Heart left ventricle (tissue), 13 donors: Measurements from ENCODE around the gene DNAJC8.

ENCODE experiments used
- POLR2A ChIP-seq, 2 donors: fragments of 450-650 bp; IDR thresholded peaks; one replicate each; pipeline ENCODE4 v1.6.1; 2017; ENCODE audit warnings: antibody characterized with exemption in 2 of 2, mild to moderate bottlenecking in 2 of 2, moderate library complexity in 2 of 2
- TF ChIP-seq, protein P1 (sequence below), 12 donors: fragments of 200-600 bp; sonication (generic) in 4 of 12; IDR thresholded peaks; one replicate each; pipeline versions ENCODE4 v1.5.0 to v1.8.0; 2018 to 2022; ENCODE audit warnings: antibody characterized with exemption in 12 of 12, mild to moderate bottlenecking in 5 of 12
- donor health status: ischemic (EF 13 %, LVEDD 7.1; RV severe dilation, severe dysfunction).
- donor health status: DM: no; HTN: yes; CAD: no.
- donor health status: DM: no; HTN: no; CAD: no.
- donor health status: ischemic (EF 25% LVEDD 6.9; RV normal size, moderate dysfunction).
- donor health status: ischemic (EF 25% LVEDD 5.7; RV mildly dilated, moderate dysfunction).
- donor health status: ischemic (EF 35%, LVEDD 5.7; RV mildly dilated, moderate dysfunction).
- donor health status: nonischemic (EF 11% LVEDD 7.7; RV severe dilation, severe dysfunction).
- donor health status: DM: yes; HTN: yes; CAD: no.
- donor health status: PGD.
- donor health status: ischemic (EF 29% LVEDD 5.4; RV normal size, mild dysfunction).
- donor health status: nonischemic (EF 23%, LVEDD 6.1; RV moderate dilation, normal function).

DNA sequence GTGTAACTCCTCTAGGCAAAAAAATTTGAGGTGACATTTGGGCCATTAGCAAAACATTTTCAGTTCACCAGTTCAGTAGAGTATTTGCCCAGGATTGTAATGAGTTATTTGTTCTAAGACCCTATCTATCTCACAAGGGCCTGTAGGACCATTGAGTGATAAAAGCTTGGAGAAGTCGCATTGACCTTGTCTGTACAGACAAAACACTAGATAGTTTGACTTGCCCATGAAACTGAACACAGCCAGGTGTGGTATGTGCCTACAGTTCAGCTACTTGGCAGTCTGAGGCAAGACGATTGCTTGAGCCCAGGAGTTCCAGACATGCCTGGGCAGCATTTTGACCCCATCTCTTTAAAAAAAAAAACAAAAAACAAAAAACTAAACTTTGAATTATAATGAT is 6.2 kb upstream of the DNAJC8 start:
- TF ChIP-seq, protein P1, sequence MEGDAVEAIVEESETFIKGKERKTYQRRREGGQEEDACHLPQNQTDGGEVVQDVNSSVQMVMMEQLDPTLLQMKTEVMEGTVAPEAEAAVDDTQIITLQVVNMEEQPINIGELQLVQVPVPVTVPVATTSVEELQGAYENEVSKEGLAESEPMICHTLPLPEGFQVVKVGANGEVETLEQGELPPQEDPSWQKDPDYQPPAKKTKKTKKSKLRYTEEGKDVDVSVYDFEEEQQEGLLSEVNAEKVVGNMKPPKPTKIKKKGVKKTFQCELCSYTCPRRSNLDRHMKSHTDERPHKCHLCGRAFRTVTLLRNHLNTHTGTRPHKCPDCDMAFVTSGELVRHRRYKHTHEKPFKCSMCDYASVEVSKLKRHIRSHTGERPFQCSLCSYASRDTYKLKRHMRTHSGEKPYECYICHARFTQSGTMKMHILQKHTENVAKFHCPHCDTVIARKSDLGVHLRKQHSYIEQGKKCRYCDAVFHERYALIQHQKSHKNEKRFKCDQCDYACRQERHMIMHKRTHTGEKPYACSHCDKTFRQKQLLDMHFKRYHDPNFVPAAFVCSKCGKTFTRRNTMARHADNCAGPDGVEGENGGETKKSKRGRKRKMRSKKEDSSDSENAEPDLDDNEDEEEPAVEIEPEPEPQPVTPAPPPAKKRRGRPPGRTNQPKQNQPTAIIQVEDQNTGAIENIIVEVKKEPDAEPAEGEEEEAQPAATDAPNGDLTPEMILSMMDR (IDR thresholded peaks at IDR 0.05), result no peak
- no peak for TF ChIP-seq POLR2A (IDR thresholded peaks at IDR 0.05)
